T-helper 2 cell (primary cell): ENCODE data around the gene NOL11.
"Not testable (repeated sequence)": the region's sequence is repeated elsewhere in the genome, so short reads cannot be mapped to it uniquely, and the experiment has no call there.

Experiments
- DNase-seq, 5 experiments: peaks; one replicate each; pipeline versions ENCODE4 v3.0.0 to v3.0.0-alpha.2; 2012 to 2022

NOL11 gene

DNA sequence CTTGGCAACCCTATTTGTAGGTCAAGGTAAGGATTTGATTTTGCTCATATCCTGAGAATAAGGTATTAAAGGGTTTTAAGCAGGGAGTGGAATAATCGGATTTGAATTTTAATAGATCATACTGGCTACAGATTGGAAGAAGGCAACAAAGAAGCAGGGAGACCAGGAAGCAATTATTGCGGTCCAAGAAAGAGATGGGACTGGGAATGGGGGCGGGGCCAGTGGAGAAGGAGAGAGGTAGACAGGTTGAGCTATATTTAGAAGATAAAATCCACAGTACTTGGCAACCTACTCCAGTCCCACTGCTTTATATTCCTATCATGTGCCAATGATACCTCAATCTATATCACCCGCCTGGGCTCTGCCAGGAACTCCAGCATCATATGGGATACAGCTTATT is 5.8 kb upstream of the NOL11 start:
- no peak for DNase-seq

DNA sequence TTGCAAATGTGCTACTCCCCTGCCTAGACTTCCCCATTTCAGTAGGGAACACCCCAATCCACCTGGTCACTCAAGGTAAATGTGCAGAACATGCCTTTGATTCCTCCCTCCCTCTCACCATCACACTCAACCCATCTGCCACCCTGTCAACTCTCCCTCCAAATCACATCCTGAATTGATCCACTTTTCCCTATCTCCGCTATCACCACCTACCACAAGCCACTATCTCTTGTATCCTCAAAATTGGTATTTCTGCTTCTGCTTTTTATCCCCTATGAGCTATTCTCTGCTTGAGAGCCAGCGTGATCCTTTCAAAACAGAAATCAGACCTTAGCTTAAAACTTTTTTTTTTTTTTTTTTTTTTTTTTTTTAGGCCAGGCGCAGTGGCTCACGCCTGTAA is 5.4 kb upstream of the NOL11 start:
- no peak for DNase-seq

GRCh38 chr17:67713169-67713568 is 4.6 kb upstream of the NOL11 start:
- DNase-seq, result no peak

DNA sequence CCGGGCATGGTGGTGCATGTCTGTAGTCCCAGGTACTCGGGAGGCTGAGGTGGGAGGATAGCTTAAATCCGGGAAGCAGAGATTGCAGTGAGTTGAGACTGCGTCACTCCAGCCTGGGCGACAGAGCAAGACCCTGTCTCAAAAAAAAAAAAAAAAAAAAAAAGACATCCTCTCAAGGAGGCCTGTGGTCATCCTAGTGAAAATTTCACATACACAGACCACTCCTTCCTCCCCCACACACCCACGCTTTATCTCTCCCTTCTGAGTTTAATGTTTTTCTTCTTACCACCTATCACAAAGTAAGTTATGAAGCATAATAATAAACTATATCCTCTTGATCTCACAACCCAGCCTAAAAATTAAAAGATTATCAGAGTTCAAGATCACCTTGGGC is 1.3 kb upstream of the NOL11 start:
- DNase-seq, result no peak

- DNase-seq, result peak in 1 of 5 experiments; percentile 20
These were observed 528 bp upstream of the NOL11 start for GRCh38 chr17:67717192-67717623.

DNA sequence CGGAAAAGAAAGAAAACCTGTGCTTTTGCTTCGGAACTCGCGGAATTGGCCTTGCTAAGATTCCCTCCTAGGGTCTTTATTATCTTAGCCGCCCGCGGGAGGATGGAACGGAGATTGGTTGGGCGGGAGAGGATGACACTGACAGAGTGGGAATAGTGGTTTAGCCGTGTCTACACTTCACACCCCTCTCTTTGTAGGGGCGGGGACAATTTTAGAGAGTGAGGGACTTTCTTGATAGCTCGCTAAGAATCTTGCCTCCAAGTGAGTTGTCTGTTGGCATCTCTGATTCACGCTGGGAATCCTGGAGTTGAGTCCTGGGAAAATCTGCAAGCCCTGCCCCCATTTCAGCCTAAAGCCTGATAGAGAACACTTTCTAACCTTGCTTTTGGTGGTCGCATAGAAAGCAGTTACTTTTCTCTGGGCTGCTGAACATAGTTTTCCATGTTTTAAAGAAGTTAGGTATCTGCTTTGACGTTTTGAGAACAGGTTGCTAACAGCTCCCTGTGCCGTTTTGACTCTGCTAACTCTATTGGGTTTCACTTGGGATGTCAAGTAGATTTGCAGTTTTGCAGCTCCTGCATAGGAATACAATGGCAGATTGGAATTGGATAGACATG is 697 bp downstream of the NOL11 start:
- DNase-seq, result peak in 4 of 5 experiments; percentile 7 to 53 (median 24)

DNA sequence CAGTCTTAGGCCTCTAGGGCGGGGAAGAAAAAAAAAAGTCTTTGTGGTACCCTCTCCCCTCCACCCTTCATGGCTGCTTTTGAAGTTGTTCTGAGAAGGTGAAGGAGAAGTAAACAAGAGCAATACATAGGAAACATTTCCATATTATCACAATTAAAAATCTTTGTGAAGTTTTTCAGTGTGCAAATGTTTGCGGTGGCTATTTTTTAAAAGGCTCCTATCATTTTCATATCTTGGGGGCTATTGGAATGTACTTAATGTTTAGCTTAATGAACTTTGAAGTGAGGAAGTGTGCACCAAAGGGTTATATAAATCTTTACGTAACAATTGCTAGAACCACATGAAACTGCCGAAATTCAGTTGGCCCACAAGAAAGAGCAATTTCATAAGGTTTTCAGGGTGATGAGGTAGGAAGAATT is 7.6 kb downstream of the NOL11 start:
- DNase-seq, result no peak

DNA sequence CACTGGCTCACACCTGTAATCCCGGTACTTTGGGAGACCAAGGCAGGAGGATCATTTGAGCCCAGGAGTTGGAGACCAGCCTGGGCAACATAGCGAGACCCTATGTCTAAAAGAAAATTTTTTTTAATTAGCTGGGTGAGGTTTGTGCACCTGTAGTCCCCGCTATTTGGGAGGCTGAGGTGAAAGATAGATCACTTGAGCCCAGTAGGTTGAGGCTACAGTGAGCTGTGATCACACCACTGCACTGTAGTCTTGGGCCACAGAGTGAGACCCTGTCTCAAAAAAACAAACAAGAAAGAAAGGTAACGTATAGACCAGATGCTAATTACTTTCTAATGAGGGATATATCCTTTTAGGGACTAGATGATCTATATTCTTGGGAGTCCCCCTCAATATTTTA is 8.1 kb downstream of the NOL11 start:
- no peak for DNase-seq

- DNase-seq, result not testable (repeated sequence)
These were observed 9.7 kb downstream of the NOL11 start for GRCh38 chr17:67727152-67728039.

- DNase-seq, result no peak
These were observed 12.2 kb downstream of the NOL11 start for GRCh38 chr17:67729903-67730302.

DNA sequence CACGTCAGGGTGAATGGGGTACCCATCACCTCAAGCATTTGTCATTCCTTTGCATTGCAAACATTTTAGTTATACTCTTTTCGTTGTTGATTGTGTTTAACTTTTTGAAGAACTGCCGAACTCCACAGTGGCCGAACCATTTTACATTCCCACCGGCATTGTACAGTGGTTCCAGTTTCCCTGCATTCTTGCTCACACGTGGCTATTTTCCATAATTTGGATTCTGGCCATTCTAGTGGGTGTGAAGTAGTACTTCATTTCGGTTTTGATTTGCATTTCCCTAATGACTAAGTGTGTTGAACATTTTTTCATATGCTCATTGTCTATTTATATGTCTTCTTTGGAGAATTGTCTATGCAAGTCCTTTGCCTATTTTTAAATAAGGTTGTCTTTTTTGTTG is 13.0 kb downstream of the NOL11 start:
- no peak for DNase-seq

GRCh38 chr17:67733449-67733848 is 15.7 kb downstream of the NOL11 start:
- no peak for DNase-seq

DNA sequence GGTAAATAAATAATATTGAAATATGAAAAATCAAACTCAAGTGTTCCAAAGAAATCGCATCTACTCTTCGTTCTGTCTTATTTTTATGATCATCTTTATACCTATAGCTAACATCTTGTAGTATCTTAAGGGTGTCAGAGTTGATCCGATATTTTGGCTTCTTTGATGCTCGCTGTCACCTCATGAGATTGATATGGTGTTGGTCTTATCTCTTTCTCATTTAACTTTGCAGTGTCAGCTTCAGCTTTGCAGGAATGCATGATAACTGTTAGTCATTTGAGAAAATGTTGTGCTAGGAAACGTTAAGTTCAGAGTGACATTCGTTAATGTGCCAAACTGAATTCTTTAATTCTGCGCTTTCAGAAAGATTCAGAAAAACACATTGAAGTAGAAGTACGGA is 19.4 kb downstream of the NOL11 start:
- DNase-seq, result no peak

DNA sequence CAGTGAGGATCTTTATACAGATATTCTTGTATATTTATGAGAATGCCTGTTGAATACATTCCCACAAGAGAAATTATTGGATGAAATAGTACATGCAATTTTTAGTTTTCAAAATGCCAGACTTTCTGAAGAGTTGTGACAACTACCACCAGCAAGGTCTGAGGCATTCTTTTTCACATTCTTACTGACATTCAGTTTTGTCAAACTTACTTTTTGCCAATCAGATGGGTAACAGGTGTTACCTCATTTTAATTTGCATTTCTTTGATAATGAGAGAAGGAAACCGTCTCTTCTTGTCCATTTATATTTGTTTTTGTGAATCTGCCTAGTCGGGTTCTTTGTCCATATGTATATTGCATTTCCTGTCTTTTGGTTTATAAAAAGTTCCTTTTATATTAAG is 24.3 kb downstream of the NOL11 start:
- DNase-seq, result no peak

DNA sequence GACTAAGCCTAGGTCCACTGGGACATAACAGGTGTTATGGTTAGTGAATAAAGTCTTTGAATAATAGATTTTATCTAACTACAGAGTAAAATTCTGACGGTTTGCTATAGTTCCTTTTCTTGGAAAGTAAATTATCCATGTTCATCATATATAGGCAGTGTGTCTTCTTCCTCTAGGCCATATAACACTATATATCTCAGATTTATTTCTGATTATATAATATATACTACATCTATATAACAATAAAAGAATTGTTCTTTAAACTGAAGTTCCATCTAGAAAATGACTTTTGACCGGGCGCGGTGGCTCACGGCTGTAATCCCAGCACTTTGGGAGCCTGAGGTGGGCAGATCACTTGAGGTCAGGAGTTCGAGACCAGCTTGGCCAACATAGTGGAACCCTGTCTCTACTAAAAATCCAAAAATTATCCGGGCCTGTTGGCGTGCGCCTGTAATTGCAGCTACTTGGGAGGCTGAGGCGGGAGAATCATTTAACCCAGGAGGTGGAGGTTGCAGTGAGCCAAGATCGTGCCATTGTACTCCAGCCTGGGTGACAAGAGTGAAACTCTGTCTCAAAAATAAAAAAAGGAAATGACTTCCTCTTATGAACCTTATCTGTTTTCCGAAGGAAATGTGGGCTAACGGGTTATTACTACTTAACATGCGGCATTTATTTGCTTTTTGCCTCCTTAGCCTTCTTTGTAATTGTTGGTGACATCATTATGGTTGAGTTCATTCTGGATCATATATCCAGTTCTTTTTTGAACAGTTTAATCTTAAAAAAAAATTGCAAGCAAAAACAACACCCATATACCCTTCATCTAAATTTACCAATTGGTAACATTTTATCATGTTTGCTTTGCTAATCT is 29.2 kb downstream of the NOL11 start:
- peak in 1 of 5 experiments; percentile 17 for DNase-seq

- DNase-seq, result no peak
These were observed 30.0 kb downstream of the NOL11 start for GRCh38 chr17:67747681-67748235.

DNA sequence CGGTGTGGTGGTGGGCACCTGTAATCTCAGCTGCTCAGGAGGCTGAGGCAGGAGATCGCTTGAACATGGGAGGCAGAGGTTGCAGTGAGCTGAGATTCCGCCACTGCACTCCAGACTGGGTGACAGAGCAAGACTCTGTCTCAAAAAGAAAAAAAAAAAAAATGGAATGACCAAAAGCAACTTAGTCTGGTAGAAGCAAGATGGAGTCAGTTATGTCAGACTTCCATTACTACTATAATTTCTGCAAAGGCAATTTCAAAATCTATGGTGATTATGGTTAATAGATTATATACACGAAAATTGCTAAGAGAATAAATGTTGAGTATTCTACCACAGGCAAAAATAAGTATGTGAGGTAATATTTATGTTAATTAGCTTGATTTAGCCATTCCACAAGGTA is 32.3 kb downstream of the NOL11 start:
- no peak for DNase-seq

DNA sequence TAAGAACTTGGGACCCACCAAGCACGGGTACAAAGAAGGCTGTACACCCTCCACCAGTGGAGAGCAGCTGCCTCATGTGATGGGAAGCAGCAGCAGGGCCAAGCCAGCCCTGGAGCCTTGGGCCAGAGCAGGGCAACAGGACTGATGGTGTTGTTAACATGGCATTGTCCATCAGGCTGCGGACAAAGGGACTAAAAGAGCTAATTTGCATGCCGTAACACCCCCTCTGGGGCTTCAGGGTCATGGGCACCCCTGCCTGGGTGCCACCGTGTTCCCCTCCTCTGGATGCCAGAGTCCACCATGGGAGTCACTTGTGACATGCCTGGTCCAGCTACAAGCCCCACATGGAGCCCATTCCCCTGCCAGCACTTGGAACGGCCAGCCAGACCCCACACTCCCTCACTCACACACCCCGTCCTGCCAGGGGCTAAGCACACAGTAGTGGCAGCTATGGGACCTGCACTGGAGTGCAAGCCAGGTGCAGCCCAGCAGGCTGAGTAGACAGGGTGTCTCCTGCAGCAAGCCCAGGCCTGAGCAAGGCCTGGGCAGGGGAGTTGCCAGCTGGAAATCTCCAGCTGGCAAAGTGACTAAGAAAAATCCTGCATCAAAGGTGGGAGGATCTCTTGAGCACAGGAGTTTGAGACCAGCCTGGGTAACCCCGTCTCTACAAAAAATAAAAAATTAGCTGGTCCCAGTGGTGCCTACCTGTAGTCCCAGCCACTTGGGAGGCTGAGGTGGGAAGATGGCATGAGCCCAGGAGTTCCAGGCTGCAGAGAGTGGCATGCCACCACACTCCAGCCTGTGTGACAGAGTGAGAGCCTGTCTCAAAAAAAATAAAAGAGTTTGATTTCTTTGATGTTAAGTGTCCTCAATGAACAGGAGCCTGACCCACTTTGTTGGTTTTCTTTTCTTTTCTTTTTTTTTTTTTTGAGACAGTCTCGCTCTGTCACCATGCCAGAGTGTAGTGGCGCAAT is 33.7 kb downstream of the NOL11 start:
- DNase-seq, result no peak

DNA sequence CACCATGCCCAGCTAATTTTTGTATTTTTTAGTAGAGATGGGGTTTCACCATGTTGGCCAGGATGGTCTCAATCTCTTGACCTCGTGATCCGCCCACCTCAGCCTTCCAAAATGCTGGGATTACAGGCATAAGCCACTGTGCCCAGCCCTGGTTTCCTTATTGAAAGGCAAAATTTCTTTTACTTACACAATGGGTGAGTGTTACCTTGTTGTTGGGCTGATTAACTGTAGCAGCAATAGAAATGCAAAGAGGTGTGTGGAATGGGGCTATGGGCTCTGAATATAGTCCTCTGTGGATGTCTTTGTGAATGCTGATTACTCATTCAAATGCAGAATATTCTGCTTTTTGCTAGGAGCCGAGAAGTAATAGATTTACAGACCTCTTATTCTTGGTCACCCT is 34.4 kb downstream of the NOL11 start:
- DNase-seq, result not testable (repeated sequence)

DNA sequence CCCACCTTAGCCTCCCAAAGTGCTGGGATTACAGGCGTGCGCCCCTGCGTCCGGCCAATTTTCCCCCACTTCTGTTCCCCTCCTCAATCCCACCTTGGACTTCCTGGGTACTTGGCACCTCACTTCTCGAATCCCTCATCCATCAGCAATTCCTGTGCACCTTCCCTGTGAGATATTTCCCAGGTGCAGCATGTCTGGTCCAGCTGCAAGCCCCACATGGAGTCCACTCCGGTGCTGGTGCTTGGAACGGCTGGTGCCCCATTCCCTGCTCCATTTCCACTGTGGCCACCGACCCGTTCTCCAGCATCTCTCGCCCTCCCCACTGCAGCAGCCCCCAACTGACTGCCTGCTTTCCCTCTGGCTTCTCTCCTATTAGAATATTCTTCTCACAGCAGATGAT is 35.3 kb downstream of the NOL11 start:
- no peak for DNase-seq

GRCh38 chr17:67754001-67754400 is 36.3 kb downstream of the NOL11 start:
- no peak for DNase-seq

DNA sequence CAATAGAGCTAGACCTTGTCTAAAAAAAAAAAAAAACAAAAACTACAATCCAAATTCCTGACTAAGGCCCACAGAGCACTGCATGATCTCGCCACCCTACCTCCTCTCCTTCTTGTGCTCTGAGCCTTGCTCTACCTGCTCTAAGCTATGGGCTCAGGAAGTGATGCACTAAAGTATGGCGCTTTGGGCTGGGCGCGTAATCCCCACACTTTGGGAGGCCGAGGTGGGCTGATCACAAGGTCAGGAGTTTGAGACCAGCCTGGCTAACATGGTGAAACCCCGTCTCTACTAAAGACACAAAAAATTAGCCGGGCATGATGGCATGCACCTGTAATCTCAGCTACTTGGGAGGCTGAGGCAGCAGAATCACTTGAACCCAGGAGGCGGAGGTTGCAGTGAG is 37.0 kb downstream of the NOL11 start:
- DNase-seq, result not testable (repeated sequence)
